HEK293 (cell line): ENCODE data around the gene C10orf88.

Source experiments
- INSM2 ChIP-seq: fragments of 450-650 bp; formaldehyde crosslinking; IDR thresholded peaks from 2 replicates; pipeline ENCODE4 v1.5.1; 2016; ENCODE audit warnings: missing biosample characterization, missing genetic modification characterization
- PBX3 ChIP-seq: sonication (generic); formaldehyde crosslinking; IDR thresholded peaks from 2 replicates; pipeline ENCODE4 v1.8.1; 2022; ENCODE audit warnings: mild to moderate bottlenecking, moderate library complexity, missing genetic modification reagents
- PRDM10 ChIP-seq: fragments of 450-650 bp; formaldehyde crosslinking; IDR thresholded peaks from 2 replicates; pipeline ENCODE4 v1.5.1; 2016; ENCODE audit warnings: missing biosample characterization, missing genetic modification characterization
- SETDB1 ChIP-seq: IDR thresholded peaks from one replicate; pipeline ENCODE4 v1.6.1; 2017; ENCODE audit warnings: mild to moderate bottlenecking, low read length, moderate library complexity, mixed read lengths; ENCODE audit not compliant: insufficient read length
- SP2 ChIP-seq: fragments of 450-650 bp; formaldehyde crosslinking; IDR thresholded peaks from 2 replicates; pipeline ENCODE4 v1.5.1; 2016; ENCODE audit warnings: missing biosample characterization, missing genetic modification characterization
- TCF7L2 ChIP-seq: IDR thresholded peaks from 2 replicates; pipeline ENCODE4 v1.6.1; 2011; ENCODE audit warnings: low read depth, mild to moderate bottlenecking, inconsistent platforms, low read length, moderate library complexity, borderline replicate concordance
- WT1 ChIP-seq: fragments of 450-650 bp; formaldehyde crosslinking; IDR thresholded peaks from 2 replicates; pipeline ENCODE4 v1.5.1; 2016; ENCODE audit warnings: missing biosample characterization, missing genetic modification characterization
- ZFHX2 ChIP-seq: fragments of 450-650 bp; formaldehyde crosslinking; conservative IDR thresholded peaks from 2 replicates; pipeline ENCODE4 v1.5.1; 2016; ENCODE audit warnings: missing biosample characterization, missing genetic modification characterization
- ZNF114 ChIP-seq: fragments of 450-650 bp; formaldehyde crosslinking; IDR thresholded peaks from 2 replicates; pipeline ENCODE4 v1.5.0; 2017; ENCODE audit warnings: missing biosample characterization, missing genetic modification characterization
- ZNF146 ChIP-seq: fragments of 450-650 bp; formaldehyde crosslinking; IDR thresholded peaks from 2 replicates; pipeline ENCODE4 v1.5.1; 2016; ENCODE audit warnings: missing biosample characterization, missing genetic modification characterization
- ZNF155 ChIP-seq: fragments of 450-650 bp; formaldehyde crosslinking; IDR thresholded peaks from 2 replicates; pipeline ENCODE4 v1.5.1; 2016; ENCODE audit warnings: missing biosample characterization, missing genetic modification characterization
- ZNF19 ChIP-seq: fragments of 450-650 bp; formaldehyde crosslinking; IDR thresholded peaks from 2 replicates; pipeline ENCODE4; 2016; ENCODE audit warnings: missing biosample characterization, missing genetic modification characterization, low read depth
- ZNF423 ChIP-seq: fragments of 450-650 bp; formaldehyde crosslinking; IDR thresholded peaks from 2 replicates; pipeline ENCODE4 v1.5.1; 2016; ENCODE audit warnings: missing biosample characterization, missing genetic modification characterization
- ZNF433 ChIP-seq: fragments of 450-650 bp; formaldehyde crosslinking; IDR thresholded peaks from 2 replicates; pipeline ENCODE4 v1.5.1; 2016; ENCODE audit warnings: missing biosample characterization, missing genetic modification characterization, low read depth
- ZNF449 ChIP-seq: fragments of 450-650 bp; formaldehyde crosslinking; IDR thresholded peaks from 2 replicates; pipeline ENCODE4 v1.5.1; 2017; ENCODE audit warnings: missing biosample characterization, mild to moderate bottlenecking, missing genetic modification characterization, moderate library complexity
- ZNF518A ChIP-seq: fragments of 450-650 bp; formaldehyde crosslinking; conservative IDR thresholded peaks from 2 replicates; pipeline ENCODE4 v1.5.1; 2016; ENCODE audit warnings: low read depth, missing biosample characterization, missing genetic modification characterization
- ZNF626 ChIP-seq: fragments of 450-650 bp; sonication (Bioruptor Pico); formaldehyde crosslinking; IDR thresholded peaks from 2 replicates; pipeline ENCODE4 v1.5.1; 2018; ENCODE audit warnings: missing biosample characterization, missing genetic modification characterization, inconsistent platforms
- TF ChIP-seq, protein P1 (sequence below): fragments of 450-650 bp; formaldehyde crosslinking; IDR thresholded peaks from 2 replicates; pipeline ENCODE4 v1.5.1; 2016; ENCODE audit warnings: missing biosample characterization, missing genetic modification characterization, borderline replicate concordance
- TF ChIP-seq, protein P2 (sequence below): fragments of 450-650 bp; IDR thresholded peaks from 2 replicates; pipeline ENCODE4 v1.5.1; 2018; ENCODE audit warnings: missing biosample characterization, missing genetic modification characterization

C10orf88 gene

DNA sequence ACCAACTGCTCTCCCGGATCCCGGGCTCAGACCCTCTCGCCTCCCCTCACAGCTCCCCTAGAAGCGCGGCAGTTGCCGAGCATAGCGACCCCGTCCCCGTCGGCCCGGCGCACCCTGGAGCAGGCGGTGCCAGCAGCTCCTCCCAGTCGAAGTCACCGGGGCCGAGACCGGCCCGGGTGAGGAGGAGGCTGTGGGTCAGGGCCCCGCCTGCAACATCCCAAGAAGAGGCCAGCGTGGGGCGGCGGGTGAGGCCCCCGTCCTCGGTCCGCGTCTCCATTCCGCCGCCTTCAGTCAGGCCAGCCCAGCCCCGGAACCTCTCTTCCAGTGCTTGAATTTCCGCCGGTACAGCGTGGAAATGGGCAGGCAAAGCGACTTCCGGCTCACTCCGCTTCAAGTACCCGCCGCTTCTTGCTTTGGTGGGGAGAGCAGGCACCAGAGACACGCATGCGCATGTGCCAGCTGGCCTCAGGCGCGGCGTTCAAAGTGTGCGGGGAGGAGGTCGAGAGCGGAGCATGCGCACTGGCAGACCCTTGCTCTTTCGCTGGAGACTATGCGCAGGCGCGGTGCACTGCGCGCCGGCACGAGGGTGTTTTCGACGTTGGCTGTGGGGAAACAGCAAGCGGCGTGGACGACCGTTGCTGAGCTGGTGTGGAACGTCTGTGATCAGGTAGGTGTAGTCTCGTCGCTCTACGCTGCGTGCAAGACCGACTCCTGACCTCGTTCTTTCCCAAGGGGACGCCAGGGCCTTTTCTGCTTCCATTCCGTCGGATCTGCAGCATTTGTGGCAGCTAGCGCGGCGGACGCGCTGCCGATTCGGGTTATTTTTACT is at the start of gene C10orf88 (continued):
- TF ChIP-seq PBX3 (peak; percentile 42; the same call in 1 of the 2 replicates), ZNF19 (tag by site-specific recombination) (no peak), SP2 (tag by site-specific recombination) (peak; percentile 86), ZNF433 (tag by site-specific recombination) (no peak), ZNF449 (tag by site-specific recombination) (no peak), ZNF146 (peak; percentile 11; the same call in 1 of the 2 replicates), TCF7L2 (peak; percentile 85), INSM2 (peak; percentile 78; the same call in 1 of the 2 replicates), ZNF114 (tag by site-specific recombination) (no peak), SETDB1 (peak; percentile 94), PRDM10 (tag by site-specific recombination) (peak; percentile 50; the same call in 1 of the 2 replicates), WT1 (tag by site-specific recombination) (no peak; the same call in 1 of the 2 replicates), ZFHX2 (tag by site-specific recombination) (peak; percentile 23; the same call in 1 of the 2 replicates), ZNF518A (peak; percentile 79), ZNF626 (tag by site-specific recombination) (no peak), ZNF423 (tag by site-specific recombination) (peak; percentile 54; the same call in 1 of the 2 replicates), ZNF155 (tag by site-specific recombination) (no peak)
- TF ChIP-seq, protein P1, sequence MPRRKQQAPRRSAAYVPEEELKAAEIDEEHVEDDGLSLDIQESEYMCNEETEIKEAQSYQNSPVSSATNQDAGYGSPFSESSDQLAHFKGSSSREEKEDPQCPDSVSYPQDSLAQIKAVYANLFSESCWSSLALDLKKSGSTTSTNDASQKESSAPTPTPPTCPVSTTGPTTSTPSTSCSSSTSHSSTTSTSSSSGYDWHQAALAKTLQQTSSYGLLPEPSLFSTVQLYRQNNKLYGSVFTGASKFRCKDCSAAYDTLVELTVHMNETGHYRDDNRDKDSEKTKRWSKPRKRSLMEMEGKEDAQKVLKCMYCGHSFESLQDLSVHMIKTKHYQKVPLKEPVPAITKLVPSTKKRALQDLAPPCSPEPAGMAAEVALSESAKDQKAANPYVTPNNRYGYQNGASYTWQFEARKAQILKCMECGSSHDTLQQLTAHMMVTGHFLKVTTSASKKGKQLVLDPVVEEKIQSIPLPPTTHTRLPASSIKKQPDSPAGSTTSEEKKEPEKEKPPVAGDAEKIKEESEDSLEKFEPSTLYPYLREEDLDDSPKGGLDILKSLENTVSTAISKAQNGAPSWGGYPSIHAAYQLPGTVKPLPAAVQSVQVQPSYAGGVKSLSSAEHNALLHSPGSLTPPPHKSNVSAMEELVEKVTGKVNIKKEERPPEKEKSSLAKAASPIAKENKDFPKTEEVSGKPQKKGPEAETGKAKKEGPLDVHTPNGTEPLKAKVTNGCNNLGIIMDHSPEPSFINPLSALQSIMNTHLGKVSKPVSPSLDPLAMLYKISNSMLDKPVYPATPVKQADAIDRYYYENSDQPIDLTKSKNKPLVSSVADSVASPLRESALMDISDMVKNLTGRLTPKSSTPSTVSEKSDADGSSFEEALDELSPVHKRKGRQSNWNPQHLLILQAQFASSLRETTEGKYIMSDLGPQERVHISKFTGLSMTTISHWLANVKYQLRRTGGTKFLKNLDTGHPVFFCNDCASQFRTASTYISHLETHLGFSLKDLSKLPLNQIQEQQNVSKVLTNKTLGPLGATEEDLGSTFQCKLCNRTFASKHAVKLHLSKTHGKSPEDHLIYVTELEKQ (tag by site-specific recombination): no peak
- TF ChIP-seq, protein P2, sequence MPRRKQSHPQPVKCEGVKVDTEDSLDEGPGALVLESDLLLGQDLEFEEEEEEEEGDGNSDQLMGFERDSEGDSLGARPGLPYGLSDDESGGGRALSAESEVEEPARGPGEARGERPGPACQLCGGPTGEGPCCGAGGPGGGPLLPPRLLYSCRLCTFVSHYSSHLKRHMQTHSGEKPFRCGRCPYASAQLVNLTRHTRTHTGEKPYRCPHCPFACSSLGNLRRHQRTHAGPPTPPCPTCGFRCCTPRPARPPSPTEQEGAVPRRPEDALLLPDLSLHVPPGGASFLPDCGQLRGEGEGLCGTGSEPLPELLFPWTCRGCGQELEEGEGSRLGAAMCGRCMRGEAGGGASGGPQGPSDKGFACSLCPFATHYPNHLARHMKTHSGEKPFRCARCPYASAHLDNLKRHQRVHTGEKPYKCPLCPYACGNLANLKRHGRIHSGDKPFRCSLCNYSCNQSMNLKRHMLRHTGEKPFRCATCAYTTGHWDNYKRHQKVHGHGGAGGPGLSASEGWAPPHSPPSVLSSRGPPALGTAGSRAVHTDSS (tag by site-specific recombination): no peak
